Measurements from ENCODE around the gene COLEC12.

- TF ChIP-seq POLR2A (IDR thresholded peaks at IDR 0.05; ENCODE audit: low read depth, low read length) (no peak), CTCF (IDR thresholded peaks at IDR 0.05; ENCODE audit: extremely low read depth in 1 of 2, insufficient read depth in 1 of 2, low read depth in 1 of 2, low read length in 2 of 2) (no peak), POLR2AphosphoS5 (IDR thresholded peaks at IDR 0.05; ENCODE audit: insufficient read depth, low read depth, low read length) (no peak), MYC (IDR thresholded peaks at IDR 0.05; ENCODE audit: low read depth, low read length) (no peak), JUN (IDR thresholded peaks at IDR 0.05; ENCODE audit: borderline replicate concordance, insufficient read depth, insufficient read length, low read depth) (no peak), EZH2 (IDR thresholded peaks at IDR 0.05; ENCODE audit: borderline replicate concordance, low read depth, low read length, severe bottlenecking) (no peak), MAX (IDR thresholded peaks at IDR 0.05; ENCODE audit: insufficient read depth, insufficient read length) (no peak), GATA2 (IDR thresholded peaks at IDR 0.05; ENCODE audit: insufficient read depth, insufficient read length, low read depth, low read length) (no peak)
These were observed 112.3 kb downstream of the COLEC12 start for GRCh38 chr18:388200-388599.
